Measurements from ENCODE around the gene POGZ.

POGZ gene

DNA sequence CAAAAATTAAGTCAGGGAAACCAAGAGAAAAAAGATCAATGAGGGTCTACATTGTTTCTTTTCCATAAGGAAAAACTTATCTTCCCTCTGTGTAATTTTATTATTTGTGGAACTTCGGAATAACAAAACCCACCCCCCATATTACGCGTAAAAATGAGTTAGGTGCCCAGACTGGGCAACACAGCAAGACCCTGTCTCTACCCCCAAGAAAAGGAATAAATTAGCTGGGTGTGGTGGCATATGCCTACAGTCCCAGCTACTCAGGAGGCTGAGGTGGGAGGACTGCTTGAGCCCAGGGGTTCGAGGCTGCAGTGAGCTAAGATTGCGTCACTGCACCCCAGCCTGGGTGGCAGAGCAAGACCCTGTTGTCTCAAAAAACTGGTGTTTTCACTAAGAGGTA lies 39.5 kb downstream of the POGZ start:
- Histone ChIP-seq H3K4me1 (ENCODE audit: insufficient read depth, low read length, poor library complexity, severe bottlenecking) (no peaks in the 10 kb centered on the region), H3K9ac (ENCODE audit: low read depth, low read length, poor library complexity, severe bottlenecking) (no peak overlapping the region), H3K4me3 (ENCODE audit: low read length, poor library complexity, severe bottlenecking) (no peak overlapping the region), H2AFZ (ENCODE audit: low read length) (no peak overlapping the region), H3K4me2 (ENCODE audit: low read depth, low read length, poor library complexity, severe bottlenecking) (no peak overlapping the region), H3K9me3 (ENCODE audit: insufficient read depth, low read depth, low read length) (no peaks in the 10 kb centered on the region), H3K36me3 (ENCODE audit: insufficient read depth, low read length) (peaks cover 81% of the 10 kb centered on the region; the same call in 1 of the 2 replicates), H3K27me3 (ENCODE audit: insufficient read depth, low read length, poor library complexity, severe bottlenecking) (no peaks in the 10 kb centered on the region), H4K20me1 (ENCODE audit: insufficient read depth, low read length, poor library complexity, severe bottlenecking) (no peaks in the 10 kb centered on the region), H3K9me2 (replicated peaks; ENCODE audit: low read depth, low read length) (no peaks in the 10 kb centered on the region), H3K79me2 (ENCODE audit: insufficient read depth, low read length) (no peaks in the 10 kb centered on the region), H3F3A (ENCODE audit: low read depth) (no peaks in the 10 kb centered on the region)
- no peak for TF ChIP-seq EZH2phosphoT487 (IDR thresholded peaks at IDR 0.05; ENCODE audit: borderline replicate concordance)
- TF ChIP-seq CTCF (conservative IDR thresholded peaks at IDR 0.05; ENCODE audit: low read length) = no peak

GRCh38 chr1:151418081-151418480 lies 41.2 kb downstream of the POGZ start:
- H2AFZ ChIP-seq (ENCODE audit: low read length) = no peak overlapping the region
- peaks cover 77% of the 10 kb centered on the region; the same call in 1 of the 2 replicates for H3K36me3 ChIP-seq (ENCODE audit: insufficient read depth, low read length)
- no peaks in the 10 kb centered on the region for H3K27me3 ChIP-seq (ENCODE audit: insufficient read depth, low read length, poor library complexity, severe bottlenecking)
- no peaks in the 10 kb centered on the region for H4K20me1 ChIP-seq (ENCODE audit: insufficient read depth, low read length, poor library complexity, severe bottlenecking)
- no peaks in the 10 kb centered on the region for H3F3A ChIP-seq (ENCODE audit: low read depth)
- no peaks in the 10 kb centered on the region for H3K4me1 ChIP-seq (ENCODE audit: insufficient read depth, low read length, poor library complexity, severe bottlenecking)
- no peaks in the 10 kb centered on the region for H3K79me2 ChIP-seq (ENCODE audit: insufficient read depth, low read length)
- no peak overlapping the region for H3K4me3 ChIP-seq (ENCODE audit: low read length, poor library complexity, severe bottlenecking)
- H3K4me2 ChIP-seq (ENCODE audit: low read depth, low read length, poor library complexity, severe bottlenecking) = no peak overlapping the region
- no peak overlapping the region for H3K9ac ChIP-seq (ENCODE audit: low read depth, low read length, poor library complexity, severe bottlenecking)
- no peaks in the 10 kb centered on the region for H3K9me2 ChIP-seq (replicated peaks; ENCODE audit: low read depth, low read length)
- TF ChIP-seq EZH2phosphoT487 (IDR thresholded peaks at IDR 0.05; ENCODE audit: borderline replicate concordance) = no peak
- no peak for TF ChIP-seq CTCF (conservative IDR thresholded peaks at IDR 0.05; ENCODE audit: low read length)
- no peaks in the 10 kb centered on the region for H3K9me3 ChIP-seq (ENCODE audit: insufficient read depth, low read depth, low read length)

GRCh38 chr1:151416231-151416630 lies 43.1 kb downstream of the POGZ start:
- H3K9me3 ChIP-seq (ENCODE audit: insufficient read depth, low read depth, low read length) = no peaks in the 10 kb centered on the region
- no peaks in the 10 kb centered on the region for H4K20me1 ChIP-seq (ENCODE audit: insufficient read depth, low read length, poor library complexity, severe bottlenecking)
- no peaks in the 10 kb centered on the region for H3K27me3 ChIP-seq (ENCODE audit: insufficient read depth, low read length, poor library complexity, severe bottlenecking)
- no peaks in the 10 kb centered on the region for H3K4me1 ChIP-seq (ENCODE audit: insufficient read depth, low read length, poor library complexity, severe bottlenecking)
- H3K4me2 ChIP-seq (ENCODE audit: low read depth, low read length, poor library complexity, severe bottlenecking) = no peak overlapping the region
- TF ChIP-seq CTCF (conservative IDR thresholded peaks at IDR 0.05; ENCODE audit: low read length) (no peak), EZH2phosphoT487 (IDR thresholded peaks at IDR 0.05; ENCODE audit: borderline replicate concordance) (no peak)
- no peak overlapping the region for H3K4me3 ChIP-seq (ENCODE audit: low read length, poor library complexity, severe bottlenecking)
- H3K9ac ChIP-seq (ENCODE audit: low read depth, low read length, poor library complexity, severe bottlenecking) = no peak overlapping the region
- H2AFZ ChIP-seq (ENCODE audit: low read length) = no peak overlapping the region
- no peaks in the 10 kb centered on the region for H3F3A ChIP-seq (ENCODE audit: low read depth)
- peaks cover 76% of the 10 kb centered on the region; the same call in 1 of the 2 replicates for H3K36me3 ChIP-seq (ENCODE audit: insufficient read depth, low read length)
- no peaks in the 10 kb centered on the region for H3K79me2 ChIP-seq (ENCODE audit: insufficient read depth, low read length)
- no peaks in the 10 kb centered on the region for H3K9me2 ChIP-seq (replicated peaks; ENCODE audit: low read depth, low read length)
